IMR-90 (cell line): ENCODE data around the gene ETS1.
A peak's percentile ranks its signal among the peaks of the same experiment; 100 is the strongest.

ENCODE experiments used
- CEBPB ChIP-seq: IDR thresholded peaks from 2 replicates; pipeline ENCODE4 v1.6.1; 2012; ENCODE audit warnings: low read depth, low read length, improper control_type of control experiment
- POLR2A ChIP-seq: IDR thresholded peaks from 2 replicates; pipeline ENCODE4 v1.6.1; 2012; ENCODE audit warnings: mild to moderate bottlenecking, low read depth, low read length
- TF ChIP-seq, protein P1 (sequence below): conservative IDR thresholded peaks from 2 replicates; pipeline ENCODE4 v1.5.1; 2012; ENCODE audit warnings: mild to moderate bottlenecking, low read depth, low read length, improper control_type of control experiment

- TF ChIP-seq, protein P1, sequence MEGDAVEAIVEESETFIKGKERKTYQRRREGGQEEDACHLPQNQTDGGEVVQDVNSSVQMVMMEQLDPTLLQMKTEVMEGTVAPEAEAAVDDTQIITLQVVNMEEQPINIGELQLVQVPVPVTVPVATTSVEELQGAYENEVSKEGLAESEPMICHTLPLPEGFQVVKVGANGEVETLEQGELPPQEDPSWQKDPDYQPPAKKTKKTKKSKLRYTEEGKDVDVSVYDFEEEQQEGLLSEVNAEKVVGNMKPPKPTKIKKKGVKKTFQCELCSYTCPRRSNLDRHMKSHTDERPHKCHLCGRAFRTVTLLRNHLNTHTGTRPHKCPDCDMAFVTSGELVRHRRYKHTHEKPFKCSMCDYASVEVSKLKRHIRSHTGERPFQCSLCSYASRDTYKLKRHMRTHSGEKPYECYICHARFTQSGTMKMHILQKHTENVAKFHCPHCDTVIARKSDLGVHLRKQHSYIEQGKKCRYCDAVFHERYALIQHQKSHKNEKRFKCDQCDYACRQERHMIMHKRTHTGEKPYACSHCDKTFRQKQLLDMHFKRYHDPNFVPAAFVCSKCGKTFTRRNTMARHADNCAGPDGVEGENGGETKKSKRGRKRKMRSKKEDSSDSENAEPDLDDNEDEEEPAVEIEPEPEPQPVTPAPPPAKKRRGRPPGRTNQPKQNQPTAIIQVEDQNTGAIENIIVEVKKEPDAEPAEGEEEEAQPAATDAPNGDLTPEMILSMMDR = no peak
- peak; percentile 70 for TF ChIP-seq CEBPB
- no peak for TF ChIP-seq POLR2A
Measured at GRCh38 chr11:128524172-128524571, 63.2 kb downstream of the ETS1 start.
